Measurements from ENCODE around the gene RNASE1. TPM values are rescaled to one million over a fixed set of nuclear protein-coding genes. Genes with fewer than 3 reads are reported as not detected.
A peak's percentile ranks its signal among the peaks of the same experiment; 100 is the strongest.

The RNASE1 gene
- total and polyA plus RNA-seq, 8 donors, result 293 to 1,326 (median 377) TPM

- Histone ChIP-seq H3K36me3 (no peaks in the 10 kb centered on the region), H3K4me1 (peaks cover 0 to 9% of the 10 kb centered on the region in 2 donors), H3K27ac (no peak overlapping the region), H3K4me3 (no peak overlapping the region), H3K27me3 (no peaks in the 10 kb centered on the region), H3K9me3 (no peaks in the 10 kb centered on the region)
- DNase-seq (no peak), ATAC-seq (no peak)
- no peak for TF ChIP-seq CTCF (IDR thresholded peaks at IDR 0.05)
- intact Hi-C loops (cut with DNase I), result no loop called here
Observed at GRCh38 chr14:20775043-20775442, 27.6 kb downstream of the RNASE1 start.

GRCh38 chr14:20774258-20774824 is 28.3 kb downstream of the RNASE1 start:
- no peaks in the 10 kb centered on the region for H3K9me3 ChIP-seq
- H3K4me3 ChIP-seq, result no peak overlapping the region
- TF ChIP-seq CTCF (IDR thresholded peaks at IDR 0.05), result no peak
- H3K27ac ChIP-seq, result no peak overlapping the region
- DNase-seq (peak in 1 of 4 donors; percentile 32), ATAC-seq (peak; percentile 89)
- intact Hi-C loops (cut with DNase I), result no loop called here
- H3K27me3 ChIP-seq, result no peaks in the 10 kb centered on the region
- H3K4me1 ChIP-seq, result peaks cover 0 to 6% of the 10 kb centered on the region in 2 donors
- no peaks in the 10 kb centered on the region for H3K36me3 ChIP-seq

- no peak for ATAC-seq
- H3K27ac ChIP-seq, result no peak overlapping the region
- no peak for TF ChIP-seq CTCF (IDR thresholded peaks at IDR 0.05)
- no peaks in the 10 kb centered on the region for H3K27me3 ChIP-seq
- no peak for DNase-seq
- H3K36me3 ChIP-seq, result no peaks in the 10 kb centered on the region
- intact Hi-C loops (cut with DNase I), result no loop called here
- H3K9me3 ChIP-seq, result no peaks in the 10 kb centered on the region
- no peak overlapping the region for H3K4me3 ChIP-seq
- peaks cover 0 to 6% of the 10 kb centered on the region in 2 donors for H3K4me1 ChIP-seq
Observed at GRCh38 chr14:20772650-20773049, 30.0 kb downstream of the RNASE1 start.

GRCh38 chr14:20769421-20769820 is 33.2 kb downstream of the RNASE1 start:
- ATAC-seq, result no peak

GRCh38 chr14:20768593-20768892 is 34.1 kb downstream of the RNASE1 start:
- TF ChIP-seq CTCF (IDR thresholded peaks at IDR 0.05), result no peak
- DNase-seq (no peak), ATAC-seq (no peak)
- intact Hi-C loops (cut with DNase I), result no loop called here
- Histone ChIP-seq H3K27ac (no peak overlapping the region), H3K9me3 (no peaks in the 10 kb centered on the region), H3K4me1 (no peaks in the 10 kb centered on the region), H3K27me3 (no peaks in the 10 kb centered on the region), H3K36me3 (no peaks in the 10 kb centered on the region), H3K4me3 (no peak overlapping the region)

More at GRCh38 chr14:20769421-20769820, 33.2 kb downstream of the RNASE1 start:
- no peak for DNase-seq
- Histone ChIP-seq H3K27ac (no peak overlapping the region), H3K27me3 (no peaks in the 10 kb centered on the region), H3K4me3 (no peak overlapping the region), H3K36me3 (no peaks in the 10 kb centered on the region), H3K9me3 (no peaks in the 10 kb centered on the region), H3K4me1 (no peaks in the 10 kb centered on the region)
- no peak for TF ChIP-seq CTCF (IDR thresholded peaks at IDR 0.05)
- intact Hi-C loops (cut with DNase I), result no loop called here

Data from left lung (tissue), 10 donors.